IMR-90 (cell line): ENCODE results near the gene SLC8A3. TPM values are rescaled to one million over a fixed set of nuclear protein-coding genes. Genes with fewer than 3 reads are reported as not detected.

Experiments used
- ATAC-seq: fragments of 200-7000 bp; cut with Tn5 transposase; 2 replicates; pipeline ENCODE4 v1.9.1; 2020; ENCODE audit warnings: low read depth, mild to moderate bottlenecking, moderate library complexity
- BruUV-seq: library from RNA; stranded (reverse); fragments of 400-500 nt; replicated peaks from 2 replicates; lab custom pipeline; 2021; lab: Mats Ljungman, UMichigan
- CTCF ChIA-PET: fragments of 300-600 bp; formaldehyde crosslinking; extraction: SDS; loops from one replicate; lab custom pipeline; 2021; ENCODE audit warnings: antibody characterized with exemption; lab: Yijun Ruan, JAX
- POLR2A ChIA-PET: fragments of 300-600 bp; sonication (Branson Sonifier 250); formaldehyde crosslinking; loops from one replicate; lab custom pipeline; 2022; ENCODE audit warnings: antibody characterized with exemption; ENCODE audit not compliant: unreplicated experiment; lab: Charles Lee
- DNase-seq: peaks from one replicate; pipeline ENCODE4 v3.0.0; 2013
- H2AFZ ChIP-seq: replicated peaks from 2 replicates; pipeline ENCODE3; 2013; ENCODE audit warnings: low read length, mild to moderate bottlenecking; ENCODE audit not compliant: poor library complexity
- H2AK5ac ChIP-seq: 2 replicates; pipeline ENCODE4 v1.6.1; 2013; ENCODE audit warnings: low read depth, low read length, inconsistent platforms
- H2AK9ac ChIP-seq: replicated peaks from 2 replicates; pipeline ENCODE3; 2013; ENCODE audit warnings: mild to moderate bottlenecking, low read depth, low read length, moderate library complexity; ENCODE audit not compliant: poor library complexity
- H2BK120ac ChIP-seq: 2 replicates; pipeline ENCODE4 v1.6.1; 2013; ENCODE audit warnings: low read depth, low read length, inconsistent platforms
- H2BK15ac ChIP-seq: 3 replicates; pipeline ENCODE4 v1.6.1; 2013; ENCODE audit warnings: low read depth, low read length, inconsistent platforms
- H2BK20ac ChIP-seq: 2 replicates; pipeline ENCODE4 v1.6.1; 2013; ENCODE audit warnings: low read depth, mild to moderate bottlenecking, inconsistent platforms, low read length, moderate library complexity
- H2BK5ac ChIP-seq: 2 replicates; pipeline ENCODE4 v1.6.1; 2013; ENCODE audit warnings: mild to moderate bottlenecking, low read depth, low read length, inconsistent platforms; ENCODE audit not compliant: poor library complexity, severe bottlenecking
- H3K14ac ChIP-seq: replicated peaks from 2 replicates; pipeline ENCODE4 v1.6.1; 2013; ENCODE audit warnings: low read depth, low read length, inconsistent platforms
- H3K18ac ChIP-seq: 2 replicates; pipeline ENCODE4 v1.6.1; 2013; ENCODE audit warnings: low read depth, low read length, control low read depth
- H3K23ac ChIP-seq: 2 replicates; pipeline ENCODE4 v1.6.1; 2013; ENCODE audit warnings: low read depth, low read length, inconsistent platforms
- H3K27ac ChIP-seq: 2 replicates; pipeline ENCODE4 v1.5.1; 2013; ENCODE audit warnings: mild to moderate bottlenecking, control low read depth, low read length; ENCODE audit not compliant: insufficient read depth
- H3K27me3 ChIP-seq: 2 replicates; pipeline ENCODE4 v1.6.1; 2013; ENCODE audit warnings: low read length; ENCODE audit not compliant: control insufficient read depth, insufficient read depth
- H3K36me3 ChIP-seq: 2 replicates; pipeline ENCODE4 v1.6.1; 2013; ENCODE audit warnings: low read length, mixed read lengths; ENCODE audit not compliant: control insufficient read depth, insufficient read depth
- H3K4ac ChIP-seq: 2 replicates; pipeline ENCODE4 v1.6.1; 2013; ENCODE audit warnings: low read depth, low read length, inconsistent platforms
- H3K4me1 ChIP-seq: 2 replicates; pipeline ENCODE4 v1.6.1; 2013; ENCODE audit warnings: low read length, mixed read lengths; ENCODE audit not compliant: control insufficient read depth, insufficient read depth
- H3K4me2 ChIP-seq: 2 replicates; pipeline ENCODE4 v1.6.1; 2013; ENCODE audit warnings: low read depth, mild to moderate bottlenecking, control low read depth, low read length, moderate library complexity
- H3K4me3 ChIP-seq: 2 replicates; pipeline ENCODE4 v1.5.1; 2013; ENCODE audit warnings: low read depth, mild to moderate bottlenecking, control low read depth, low read length, moderate library complexity; ENCODE audit not compliant: insufficient read depth
- H3K56ac ChIP-seq: 2 replicates; pipeline ENCODE4 v1.6.1; 2013; ENCODE audit warnings: low read length, inconsistent platforms; ENCODE audit not compliant: insufficient read depth; ENCODE audit errors: extremely low read depth
- H3K79me1 ChIP-seq, 2 experiments: 2 replicates each; pipeline ENCODE4 v1.6.1; 2013; ENCODE audit warnings: low read length in 2 of 2, inconsistent platforms in 1 of 2, low read depth in 1 of 2
- H3K9ac ChIP-seq: 2 replicates; pipeline ENCODE4 v1.6.1; 2013; ENCODE audit warnings: low read depth, low read length, control low read depth
- H3K9me1 ChIP-seq: 2 replicates; pipeline ENCODE4 v1.6.1; 2013; ENCODE audit warnings: low read length, inconsistent platforms; ENCODE audit not compliant: insufficient read depth
- H3K9me3 ChIP-seq: 2 replicates; pipeline ENCODE4 v1.6.1; 2013; ENCODE audit warnings: low read length; ENCODE audit not compliant: control insufficient read depth, insufficient read depth
- H4K20me1 ChIP-seq: 2 replicates; pipeline ENCODE4 v1.6.1; 2013; ENCODE audit warnings: low read length, inconsistent platforms; ENCODE audit not compliant: insufficient read depth
- H4K5ac ChIP-seq: 2 replicates; pipeline ENCODE4 v1.6.1; 2013; ENCODE audit warnings: mild to moderate bottlenecking, low read depth, low read length, control low read depth
- H4K8ac ChIP-seq, 2 experiments: 2 replicates each; pipeline ENCODE4 v1.6.1; 2013; ENCODE audit warnings: low read depth in 2 of 2, low read length in 2 of 2, control low read depth in 1 of 2, inconsistent platforms in 1 of 2
- H4K91ac ChIP-seq: 2 replicates; pipeline ENCODE4 v1.6.1; 2013; ENCODE audit warnings: low read depth, low read length, inconsistent platforms; ENCODE audit not compliant: insufficient read depth
- CEBPB ChIP-seq: IDR thresholded peaks from 2 replicates; pipeline ENCODE4 v1.6.1; 2012; ENCODE audit warnings: low read depth, low read length, improper control_type of control experiment
- CHD1 ChIP-seq: IDR thresholded peaks from 2 replicates; pipeline ENCODE4 v1.6.1; 2012; ENCODE audit warnings: low read depth, low read length, improper control_type of control experiment
- ELK1 ChIP-seq: fragments of 150-350 bp; IDR thresholded peaks from 2 replicates; pipeline ENCODE4 v1.6.1; 2016; ENCODE audit warnings: low read depth, mild to moderate bottlenecking, low read length, moderate library complexity, borderline replicate concordance
- FOS ChIP-seq: fragments of 150-350 bp; IDR thresholded peaks from 2 replicates; pipeline ENCODE4 v1.6.1; 2016; ENCODE audit warnings: low read depth, low read length
- MAZ ChIP-seq: IDR thresholded peaks from 2 replicates; pipeline ENCODE4 v1.6.1; 2012; ENCODE audit warnings: low read depth, mild to moderate bottlenecking, low read length, improper control_type of control experiment, moderate library complexity, borderline replicate concordance
- MXI1 ChIP-seq: IDR thresholded peaks from 2 replicates; pipeline ENCODE4 v1.6.1; 2012; ENCODE audit warnings: low read depth, mild to moderate bottlenecking, low read length, moderate library complexity, borderline replicate concordance
- NFE2L2 ChIP-seq: fragments of 150-350 bp; IDR thresholded peaks from 2 replicates; pipeline ENCODE4 v1.6.1; 2016; ENCODE audit warnings: low read depth, mild to moderate bottlenecking, low read length
- POLR2A ChIP-seq: IDR thresholded peaks from 2 replicates; pipeline ENCODE4 v1.6.1; 2012; ENCODE audit warnings: mild to moderate bottlenecking, low read depth, low read length
- RAD21 ChIP-seq: IDR thresholded peaks from 2 replicates; pipeline ENCODE4 v1.6.1; 2012; ENCODE audit warnings: low read length, improper control_type of control experiment
- SMC3 ChIP-seq: fragments of 150-350 bp; IDR thresholded peaks from 2 replicates; pipeline ENCODE4 v1.6.1; 2016; ENCODE audit warnings: low read depth, mild to moderate bottlenecking, antibody characterized with exemption, low read length, moderate library complexity
- USF2 ChIP-seq: fragments of 150-350 bp; IDR thresholded peaks from 2 replicates; pipeline ENCODE4 v1.6.1; 2017; ENCODE audit warnings: mild to moderate bottlenecking, antibody characterized with exemption, low read length, low read depth
- WGBS, 2 experiments: methylation state at CpG; one replicate each; pipeline versions ENCODE4 v1.1.5 to v1.1.7; 2013; ENCODE audit warnings: missing lambda C conversion rate in 2 of 2; ENCODE audit not compliant: insufficient read length in 1 of 2; ENCODE audit errors: extremely low coverage in 2 of 2; 5-methylcytosine and 5-hydroxymethylcytosine counted together
- dilution Hi-C: fragments of 300-500 bp; cut with HindIII; formaldehyde crosslinking; loops from one replicate; pipeline ENCODE4 v1.14.3; 2018; ENCODE audit warnings: low sequenced_read_pairs; ENCODE audit not compliant: unreplicated experiment
- in situ Hi-C: fragments of 300-500 bp; cut with MboI; formaldehyde crosslinking; loops from 3 replicates; pipeline ENCODE4 v1.14.3; 2019; ENCODE audit warnings: low sequenced_read_pairs, inconsistent platforms, mixed read lengths
- intact Hi-C: fragments of 100-400 bp; cut with micrococcal nuclease; formaldehyde crosslinking; loops from 2 replicates; pipeline ENCODE4 v1.10.0; 2022
- polyA plus RNA-seq, 3 experiments: library from polyadenylated mRNA; depleted of rRNA; stranded (reverse); fragments of >200 nt; gene quantifications; 2 replicates each; pipeline ENCODE4 v1.2.3, GENCODE V29; 2012; ENCODE audit warnings: low replicate concordance in 1 of 3
- total RNA-seq: library from RNA; depleted of rRNA; stranded (reverse); fragments of >200 nt; gene quantifications from 2 replicates; pipeline ENCODE4 v1.2.3, GENCODE V29; 2012
- TF ChIP-seq, protein P1 (sequence below): conservative IDR thresholded peaks from 2 replicates; pipeline ENCODE4 v1.5.1; 2012; ENCODE audit warnings: mild to moderate bottlenecking, low read depth, low read length, improper control_type of control experiment

SLC8A3 gene
- total and polyA plus RNA-seq, 2 of the 4 experiments (the other 2 are of a cell fraction), result under 0.01 TPM; not detected in 1

DNA sequence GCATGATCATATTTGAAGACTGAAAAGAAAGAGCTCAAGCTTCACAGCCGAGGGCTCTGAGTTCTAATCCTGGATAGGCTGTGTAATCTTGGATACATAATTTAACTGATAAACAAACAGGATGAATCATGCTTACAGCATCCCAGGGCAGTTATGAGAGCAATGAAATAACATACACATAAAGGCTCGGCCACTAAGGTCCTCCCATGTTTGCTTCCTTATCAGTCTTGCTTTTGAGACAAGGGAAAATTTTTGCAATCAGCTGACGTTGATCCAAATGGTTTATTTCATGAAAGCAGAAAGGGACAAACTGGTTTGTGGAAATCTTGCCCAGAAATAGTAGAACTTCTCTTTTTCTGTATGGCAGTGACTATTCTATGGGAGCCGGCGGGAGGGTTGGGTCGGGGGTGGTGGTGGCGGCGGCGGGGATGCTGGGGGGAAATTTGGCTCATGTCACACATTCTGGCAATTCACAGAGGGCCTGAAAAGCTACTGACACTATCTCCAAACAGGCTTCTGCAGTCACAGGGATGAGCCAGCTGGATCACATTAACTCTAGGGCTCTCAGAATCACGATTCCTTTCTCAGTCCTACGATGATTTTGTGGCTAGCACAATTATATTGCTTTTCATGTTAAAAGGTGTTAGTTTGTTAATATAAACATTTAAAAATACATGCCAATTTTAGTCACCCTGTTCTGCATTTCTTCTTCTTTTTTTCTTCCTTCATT, 124.5 kb downstream of the SLC8A3 start:
- Histone ChIP-seq H3K14ac (no peak overlapping the region), H2BK5ac (no peak overlapping the region), H2BK20ac (no peak overlapping the region), H3K18ac (no peak overlapping the region), H3K9ac (no peak overlapping the region), H4K8ac (no peak overlapping the region), H3K79me1 (no peaks in the 10 kb centered on the region), H2BK15ac (no peak overlapping the region), H3K27ac (no peak overlapping the region), H4K5ac (no peak overlapping the region), H3K4me3 (no peak overlapping the region), H2BK120ac (no peak overlapping the region), H3K36me3 (no peaks in the 10 kb centered on the region), H2AK5ac (no peak overlapping the region), H3K27me3 (peaks cover 14% of the 10 kb centered on the region), H2AFZ (no peak overlapping the region), H4K20me1 (no peaks in the 10 kb centered on the region), H3K4ac (no peak overlapping the region), H3K4me1 (no peaks in the 10 kb centered on the region), H3K4me2 (no peak overlapping the region), H3K9me3 (no peaks in the 10 kb centered on the region), H2AK9ac (no peak overlapping the region), H4K91ac (no peak overlapping the region), H3K56ac (no peak overlapping the region), H3K23ac (no peak overlapping the region), H3K9me1 (no peaks in the 10 kb centered on the region)
- no peak for TF ChIP-seq CEBPB
- no peak for TF ChIP-seq MXI1
- no peak for TF ChIP-seq ELK1
- no peak for TF ChIP-seq CHD1
- no peak for TF ChIP-seq FOS
- no peak for TF ChIP-seq MAZ
- no peak for TF ChIP-seq SMC3
- no peak for TF ChIP-seq NFE2L2
- TF ChIP-seq USF2, result no peak
- TF ChIP-seq POLR2A, result no peak
- no peak for TF ChIP-seq RAD21
- TF ChIP-seq, protein P1, sequence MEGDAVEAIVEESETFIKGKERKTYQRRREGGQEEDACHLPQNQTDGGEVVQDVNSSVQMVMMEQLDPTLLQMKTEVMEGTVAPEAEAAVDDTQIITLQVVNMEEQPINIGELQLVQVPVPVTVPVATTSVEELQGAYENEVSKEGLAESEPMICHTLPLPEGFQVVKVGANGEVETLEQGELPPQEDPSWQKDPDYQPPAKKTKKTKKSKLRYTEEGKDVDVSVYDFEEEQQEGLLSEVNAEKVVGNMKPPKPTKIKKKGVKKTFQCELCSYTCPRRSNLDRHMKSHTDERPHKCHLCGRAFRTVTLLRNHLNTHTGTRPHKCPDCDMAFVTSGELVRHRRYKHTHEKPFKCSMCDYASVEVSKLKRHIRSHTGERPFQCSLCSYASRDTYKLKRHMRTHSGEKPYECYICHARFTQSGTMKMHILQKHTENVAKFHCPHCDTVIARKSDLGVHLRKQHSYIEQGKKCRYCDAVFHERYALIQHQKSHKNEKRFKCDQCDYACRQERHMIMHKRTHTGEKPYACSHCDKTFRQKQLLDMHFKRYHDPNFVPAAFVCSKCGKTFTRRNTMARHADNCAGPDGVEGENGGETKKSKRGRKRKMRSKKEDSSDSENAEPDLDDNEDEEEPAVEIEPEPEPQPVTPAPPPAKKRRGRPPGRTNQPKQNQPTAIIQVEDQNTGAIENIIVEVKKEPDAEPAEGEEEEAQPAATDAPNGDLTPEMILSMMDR, result no peak
- ChIA-PET POLR2A (no interaction called here), CTCF (interaction anchor here (1.0 kb wide), 1 partner anchor 36 kb away, joined by 3 read pairs; no protein-coding TSS in a partner anchor)
- peak; percentile 8 for DNase-seq
- intact Hi-C loops (no loop called here), in situ Hi-C loops (no loop called here), dilution Hi-C loops (no loop called here)
- WGBS, 2 experiments, result 40% methylated on average over 1 of the region's 11 CpGs; no CpG with 5 or more reads in 1 of the 2 experiments
- no TSS peak for BruUV-seq
- peak; percentile 77 for ATAC-seq
